ENCODE measurements around the gene C16orf96.
A peak's percentile ranks its signal among the peaks of the same experiment; 100 is the strongest.

Gene C16orf96

GRCh38 chr16:4513086-4513860 lies 42.9 kb upstream of the C16orf96 start:
- no peak overlapping the region for H3K4me3 ChIP-seq (ENCODE audit: insufficient read depth, low read depth, low read length, poor library complexity, severe bottlenecking)
- H3K36me3 ChIP-seq (ENCODE audit: control insufficient read depth, insufficient read depth, low read length), result peaks cover 49% of the 10 kb centered on the region
- no peaks in the 10 kb centered on the region for H3K9me3 ChIP-seq (ENCODE audit: control insufficient read depth, low read length)
- H3K27ac ChIP-seq (ENCODE audit: insufficient read depth, low read length, poor library complexity, severe bottlenecking), result peak overlapping the region; percentile 47
- no peak for DNase-seq
- H3K27me3 ChIP-seq (replicated peaks; ENCODE audit: control insufficient read depth, insufficient read depth, low read length, poor library complexity, severe bottlenecking), result no peaks in the 10 kb centered on the region
- peaks cover 24% of the 10 kb centered on the region for H3K4me1 ChIP-seq (ENCODE audit: control insufficient read depth, insufficient read depth, low read length, poor library complexity, severe bottlenecking)

GRCh38 chr16:4513881-4514280 lies 42.3 kb upstream of the C16orf96 start:
- H3K4me1 ChIP-seq (ENCODE audit: control insufficient read depth, insufficient read depth, low read length, poor library complexity, severe bottlenecking), result peaks cover 24% of the 10 kb centered on the region
- no peaks in the 10 kb centered on the region for H3K9me3 ChIP-seq (ENCODE audit: control insufficient read depth, low read length)

DNA sequence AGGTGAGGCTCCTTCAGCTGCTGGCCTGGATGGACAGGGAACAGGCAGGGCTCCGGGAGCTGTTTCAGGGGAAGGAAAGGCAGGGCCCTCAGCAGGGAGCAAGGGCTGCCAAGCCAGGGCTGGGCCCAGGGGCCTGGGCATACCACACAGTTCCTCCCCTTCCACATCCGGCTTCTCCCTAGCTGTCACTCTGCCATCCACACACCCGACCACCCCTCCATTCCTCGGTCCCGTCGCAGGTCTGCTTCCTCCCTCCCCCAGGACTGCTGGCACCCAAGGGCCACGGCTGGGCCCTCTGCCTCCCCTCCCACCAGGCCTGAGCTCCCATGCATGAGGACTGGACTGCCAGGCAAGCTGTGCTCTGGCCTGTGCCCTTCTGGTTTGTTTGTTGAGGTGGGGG lies 41.5 kb upstream of the C16orf96 start:
- Histone ChIP-seq H3K27me3 (replicated peaks; ENCODE audit: control insufficient read depth, insufficient read depth, low read length, poor library complexity, severe bottlenecking) (no peaks in the 10 kb centered on the region), H3K9me3 (ENCODE audit: control insufficient read depth, low read length) (no peaks in the 10 kb centered on the region), H3K4me1 (ENCODE audit: control insufficient read depth, insufficient read depth, low read length, poor library complexity, severe bottlenecking) (peaks cover 24% of the 10 kb centered on the region), H3K27ac (ENCODE audit: insufficient read depth, low read length, poor library complexity, severe bottlenecking) (peak overlapping the region; percentile 47), H3K36me3 (ENCODE audit: control insufficient read depth, insufficient read depth, low read length) (peaks cover 36% of the 10 kb centered on the region), H3K4me3 (ENCODE audit: insufficient read depth, low read depth, low read length, poor library complexity, severe bottlenecking) (no peak overlapping the region)
- DNase-seq, result no peak

More at GRCh38 chr16:4513881-4514280, 42.3 kb upstream of the C16orf96 start:
- Histone ChIP-seq H3K4me3 (ENCODE audit: insufficient read depth, low read depth, low read length, poor library complexity, severe bottlenecking) (no peak overlapping the region), H3K36me3 (ENCODE audit: control insufficient read depth, insufficient read depth, low read length) (peaks cover 43% of the 10 kb centered on the region), H3K27ac (ENCODE audit: insufficient read depth, low read length, poor library complexity, severe bottlenecking) (peak overlapping the region; percentile 47), H3K27me3 (replicated peaks; ENCODE audit: control insufficient read depth, insufficient read depth, low read length, poor library complexity, severe bottlenecking) (no peaks in the 10 kb centered on the region)
- DNase-seq, result no peak

DNA sequence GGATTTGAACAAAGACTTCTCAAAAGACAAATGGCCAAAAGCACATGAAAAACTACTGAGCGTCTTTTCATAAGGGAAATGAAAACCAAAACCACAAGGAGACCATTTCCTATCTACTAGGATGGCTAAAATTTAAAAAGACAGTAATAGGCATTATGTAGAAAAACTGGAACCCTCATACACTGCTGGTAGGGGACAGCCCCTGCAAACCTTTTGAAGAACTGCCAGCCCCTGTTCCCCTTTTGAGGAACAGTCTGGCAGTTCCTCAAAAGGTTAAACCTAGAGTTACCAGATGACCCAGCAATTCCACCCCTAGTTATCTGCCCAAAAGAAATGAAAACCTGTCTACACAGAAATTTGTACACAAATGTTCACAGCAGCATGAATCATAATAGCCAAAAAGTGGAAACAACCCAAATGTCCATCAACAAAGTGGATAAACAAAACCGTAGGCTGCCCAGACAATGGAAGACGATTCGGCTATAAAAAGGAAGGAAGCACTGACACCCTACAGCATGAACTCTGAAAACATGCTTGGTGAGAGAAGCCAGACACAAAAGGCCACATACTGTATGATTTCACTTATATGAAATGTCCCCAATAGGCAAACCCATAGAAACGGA lies 40.4 kb upstream of the C16orf96 start:
- H3K4me1 ChIP-seq (ENCODE audit: control insufficient read depth, insufficient read depth, low read length, poor library complexity, severe bottlenecking), result peaks cover 24% of the 10 kb centered on the region
- no peak overlapping the region for H3K4me3 ChIP-seq (ENCODE audit: insufficient read depth, low read depth, low read length, poor library complexity, severe bottlenecking)
- no peaks in the 10 kb centered on the region for H3K27me3 ChIP-seq (replicated peaks; ENCODE audit: control insufficient read depth, insufficient read depth, low read length, poor library complexity, severe bottlenecking)
- no peaks in the 10 kb centered on the region for H3K9me3 ChIP-seq (ENCODE audit: control insufficient read depth, low read length)
- peak overlapping the region; percentile 24 for H3K27ac ChIP-seq (ENCODE audit: insufficient read depth, low read length, poor library complexity, severe bottlenecking)
- peaks cover 27% of the 10 kb centered on the region for H3K36me3 ChIP-seq (ENCODE audit: control insufficient read depth, insufficient read depth, low read length)
- no peak for DNase-seq

GRCh38 chr16:4517812-4518680 lies 38.1 kb upstream of the C16orf96 start:
- no peak overlapping the region for H3K27ac ChIP-seq (ENCODE audit: insufficient read depth, low read length, poor library complexity, severe bottlenecking)
- no peak for DNase-seq
- H3K4me3 ChIP-seq (ENCODE audit: insufficient read depth, low read depth, low read length, poor library complexity, severe bottlenecking), result no peak overlapping the region
- peaks cover 24% of the 10 kb centered on the region for H3K4me1 ChIP-seq (ENCODE audit: control insufficient read depth, insufficient read depth, low read length, poor library complexity, severe bottlenecking)
- H3K36me3 ChIP-seq (ENCODE audit: control insufficient read depth, insufficient read depth, low read length), result peaks cover 3% of the 10 kb centered on the region
- H3K27me3 ChIP-seq (replicated peaks; ENCODE audit: control insufficient read depth, insufficient read depth, low read length, poor library complexity, severe bottlenecking), result no peaks in the 10 kb centered on the region
- H3K9me3 ChIP-seq (ENCODE audit: control insufficient read depth, low read length), result no peaks in the 10 kb centered on the region

DNA sequence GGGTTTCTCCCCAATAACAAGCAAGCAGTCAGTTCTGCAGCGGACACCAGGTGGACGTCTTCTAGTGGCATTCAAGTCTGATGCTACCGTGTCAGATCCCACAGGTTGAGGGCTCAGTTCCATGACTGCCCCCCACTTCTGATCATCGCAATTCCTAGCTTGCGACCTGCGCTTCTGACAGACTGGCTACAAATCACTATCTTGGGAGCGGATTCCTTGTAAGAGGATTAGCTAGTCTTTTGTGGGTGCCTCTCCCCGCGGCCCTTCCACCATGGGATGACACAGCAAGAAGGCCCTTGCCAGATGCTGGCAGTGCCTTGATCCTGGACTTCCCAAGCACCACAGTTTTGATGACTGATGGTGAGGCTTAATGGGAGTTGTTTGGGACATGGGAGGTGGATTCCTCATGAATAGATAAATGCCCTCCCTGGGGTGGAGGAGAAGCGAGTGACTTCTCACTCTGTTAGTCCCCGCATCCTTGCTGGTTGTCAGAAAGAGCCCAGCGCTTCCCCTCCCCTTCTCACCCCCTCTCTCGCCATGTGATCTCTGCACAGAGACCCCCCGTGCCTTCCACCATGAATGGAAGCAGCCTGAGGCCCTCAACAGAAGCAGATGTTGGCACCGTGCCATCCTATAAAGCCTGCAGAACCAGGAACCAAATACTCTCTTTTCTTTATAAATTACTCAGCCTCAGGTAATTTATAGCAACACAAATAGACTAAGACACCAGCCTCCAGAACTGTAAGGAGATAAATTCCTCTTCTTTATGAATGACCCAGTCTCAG lies 36.7 kb upstream of the C16orf96 start:
- H3K27me3 ChIP-seq (replicated peaks; ENCODE audit: control insufficient read depth, insufficient read depth, low read length, poor library complexity, severe bottlenecking), result no peaks in the 10 kb centered on the region
- no peak for DNase-seq
- H3K4me1 ChIP-seq (ENCODE audit: control insufficient read depth, insufficient read depth, low read length, poor library complexity, severe bottlenecking), result peaks cover 14% of the 10 kb centered on the region

GRCh38 chr16:4520913-4521312 lies 35.2 kb upstream of the C16orf96 start:
- Histone ChIP-seq H3K36me3 (ENCODE audit: control insufficient read depth, insufficient read depth, low read length) (no peaks in the 10 kb centered on the region), H3K4me3 (ENCODE audit: insufficient read depth, low read depth, low read length, poor library complexity, severe bottlenecking) (no peak overlapping the region), H3K4me1 (ENCODE audit: control insufficient read depth, insufficient read depth, low read length, poor library complexity, severe bottlenecking) (peaks cover 2% of the 10 kb centered on the region), H3K27ac (ENCODE audit: insufficient read depth, low read length, poor library complexity, severe bottlenecking) (no peak overlapping the region), H3K27me3 (replicated peaks; ENCODE audit: control insufficient read depth, insufficient read depth, low read length, poor library complexity, severe bottlenecking) (no peaks in the 10 kb centered on the region), H3K9me3 (ENCODE audit: control insufficient read depth, low read length) (no peaks in the 10 kb centered on the region)
- DNase-seq, result no peak

More for the DNA sequence above, 36.7 kb upstream of the C16orf96 start:
- Histone ChIP-seq H3K27ac (ENCODE audit: insufficient read depth, low read length, poor library complexity, severe bottlenecking) (no peak overlapping the region), H3K36me3 (ENCODE audit: control insufficient read depth, insufficient read depth, low read length) (no peaks in the 10 kb centered on the region), H3K4me3 (ENCODE audit: insufficient read depth, low read depth, low read length, poor library complexity, severe bottlenecking) (no peak overlapping the region), H3K9me3 (ENCODE audit: control insufficient read depth, low read length) (no peaks in the 10 kb centered on the region)

DNA sequence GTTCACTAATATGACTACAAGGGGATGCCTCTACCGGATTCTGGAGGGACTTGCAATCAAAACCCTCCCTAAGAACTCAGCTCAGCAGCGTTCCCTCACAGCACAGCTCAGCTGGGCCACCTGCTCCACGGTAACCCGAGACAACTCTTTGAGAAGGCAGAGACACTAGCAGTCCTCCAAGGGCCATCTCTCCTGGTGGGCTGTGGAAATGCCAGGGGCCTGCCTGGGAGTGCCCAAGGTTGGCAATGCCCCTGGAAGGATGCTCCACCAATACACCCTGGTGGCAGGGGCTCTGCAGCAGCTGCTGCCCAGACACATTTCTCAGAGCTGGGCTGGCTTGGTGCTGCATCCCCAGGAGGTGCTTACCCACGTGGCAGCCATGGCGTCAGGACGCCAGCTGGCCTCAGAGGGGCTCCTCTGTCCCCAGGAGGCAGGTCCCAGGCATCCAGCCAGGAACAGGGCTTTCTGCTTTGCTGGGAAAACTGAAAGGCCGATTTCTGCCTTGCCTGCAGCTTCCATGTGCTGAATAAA lies 34.0 kb upstream of the C16orf96 start:
- H3K27me3 ChIP-seq (replicated peaks; ENCODE audit: control insufficient read depth, insufficient read depth, low read length, poor library complexity, severe bottlenecking), result no peaks in the 10 kb centered on the region
- DNase-seq, result no peak
- no peaks in the 10 kb centered on the region for H3K4me1 ChIP-seq (ENCODE audit: control insufficient read depth, insufficient read depth, low read length, poor library complexity, severe bottlenecking)
- H3K9me3 ChIP-seq (ENCODE audit: control insufficient read depth, low read length), result no peaks in the 10 kb centered on the region
- H3K27ac ChIP-seq (ENCODE audit: insufficient read depth, low read length, poor library complexity, severe bottlenecking), result no peak overlapping the region
- H3K4me3 ChIP-seq (ENCODE audit: insufficient read depth, low read depth, low read length, poor library complexity, severe bottlenecking), result no peak overlapping the region
- no peaks in the 10 kb centered on the region for H3K36me3 ChIP-seq (ENCODE audit: control insufficient read depth, insufficient read depth, low read length)

GRCh38 chr16:4523686-4524085 lies 32.5 kb upstream of the C16orf96 start:
- H3K4me3 ChIP-seq (ENCODE audit: insufficient read depth, low read depth, low read length, poor library complexity, severe bottlenecking), result no peak overlapping the region
- DNase-seq, result no peak
- no peak overlapping the region for H3K27ac ChIP-seq (ENCODE audit: insufficient read depth, low read length, poor library complexity, severe bottlenecking)
- H3K36me3 ChIP-seq (ENCODE audit: control insufficient read depth, insufficient read depth, low read length), result no peaks in the 10 kb centered on the region
- H3K27me3 ChIP-seq (replicated peaks; ENCODE audit: control insufficient read depth, insufficient read depth, low read length, poor library complexity, severe bottlenecking), result no peaks in the 10 kb centered on the region
- H3K4me1 ChIP-seq (ENCODE audit: control insufficient read depth, insufficient read depth, low read length, poor library complexity, severe bottlenecking), result no peaks in the 10 kb centered on the region
- H3K9me3 ChIP-seq (ENCODE audit: control insufficient read depth, low read length), result no peaks in the 10 kb centered on the region
